ENCODE measurements around the gene GLTP. TPM values are rescaled to one million over a fixed set of nuclear protein-coding genes. Genes with fewer than 3 reads are reported as not detected.

The GLTP gene
- total and polyA plus RNA-seq, 2 donors (not counting 1 experiment from before 2014, with no cell fraction given): 51.2 to 67.9 TPM

DNA sequence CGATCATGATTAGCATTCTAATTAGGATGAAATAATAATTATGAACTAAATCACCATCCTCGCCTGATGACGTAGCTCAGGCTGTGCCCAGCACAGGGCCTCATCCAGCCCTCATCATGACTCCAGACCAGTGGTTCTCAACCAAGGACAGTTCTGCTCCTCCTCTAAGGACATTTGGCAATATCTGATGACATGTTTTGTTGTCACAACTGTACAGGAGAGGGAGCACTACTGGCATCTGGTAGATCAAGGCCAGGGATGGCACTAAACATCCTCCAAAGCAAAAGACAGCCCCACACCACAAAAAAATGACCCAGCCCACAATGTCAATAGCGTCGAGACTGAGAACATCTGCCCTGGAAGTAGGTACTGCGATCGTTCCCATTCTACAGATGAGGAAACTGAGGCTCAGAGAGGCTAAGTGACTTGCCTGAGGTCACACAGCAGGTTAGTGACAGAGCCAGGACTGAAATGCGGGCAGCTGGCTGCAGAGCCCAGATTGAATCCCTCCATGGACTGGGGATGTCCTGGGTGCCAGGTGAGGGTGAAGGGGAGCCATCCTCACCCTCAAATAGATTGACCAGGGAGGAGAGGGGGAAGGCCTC lies 62.6 kb downstream of the GLTP start:
- Histone ChIP-seq H4K20me1 (ENCODE audit: control insufficient read depth, extremely low read depth, insufficient read depth, low read length) (no peaks in the 10 kb centered on the region), H2AFZ (ENCODE audit: low read length) (no peak overlapping the region), H3K4me3 (replicated peaks in 1 of 4; ENCODE audit: control extremely low read depth in 1 of 4, insufficient read depth in 1 of 4, low read depth in 3 of 4, low read length in 4 of 4) (no peak overlapping the region), H3K27ac (ENCODE audit: insufficient read depth, low read length) (no peak overlapping the region), H3K9me3 (ENCODE audit: control insufficient read depth, insufficient read depth, low read depth, low read length) (no peaks in the 10 kb centered on the region), H3K79me2 (ENCODE audit: control insufficient read depth, insufficient read depth, low read length) (no peaks in the 10 kb centered on the region), H3K27me3 (ENCODE audit: control insufficient read depth, insufficient read depth, low read length) (peaks cover 2% of the 10 kb centered on the region), H3K9ac (ENCODE audit: insufficient read depth, low read length) (no peak overlapping the region), H3K36me3 (ENCODE audit: control insufficient read depth, insufficient read depth, low read length) (no peaks in the 10 kb centered on the region), H3K4me2 (ENCODE audit: extremely low read depth, insufficient read depth, low read length) (no peak overlapping the region), H3K4me1 (ENCODE audit: control insufficient read depth, extremely low read depth, insufficient read depth, low read length) (no peaks in the 10 kb centered on the region)
- DNase-seq (ENCODE audit: low read depth in 2 of 2): no peak
- TF ChIP-seq, protein P1, sequence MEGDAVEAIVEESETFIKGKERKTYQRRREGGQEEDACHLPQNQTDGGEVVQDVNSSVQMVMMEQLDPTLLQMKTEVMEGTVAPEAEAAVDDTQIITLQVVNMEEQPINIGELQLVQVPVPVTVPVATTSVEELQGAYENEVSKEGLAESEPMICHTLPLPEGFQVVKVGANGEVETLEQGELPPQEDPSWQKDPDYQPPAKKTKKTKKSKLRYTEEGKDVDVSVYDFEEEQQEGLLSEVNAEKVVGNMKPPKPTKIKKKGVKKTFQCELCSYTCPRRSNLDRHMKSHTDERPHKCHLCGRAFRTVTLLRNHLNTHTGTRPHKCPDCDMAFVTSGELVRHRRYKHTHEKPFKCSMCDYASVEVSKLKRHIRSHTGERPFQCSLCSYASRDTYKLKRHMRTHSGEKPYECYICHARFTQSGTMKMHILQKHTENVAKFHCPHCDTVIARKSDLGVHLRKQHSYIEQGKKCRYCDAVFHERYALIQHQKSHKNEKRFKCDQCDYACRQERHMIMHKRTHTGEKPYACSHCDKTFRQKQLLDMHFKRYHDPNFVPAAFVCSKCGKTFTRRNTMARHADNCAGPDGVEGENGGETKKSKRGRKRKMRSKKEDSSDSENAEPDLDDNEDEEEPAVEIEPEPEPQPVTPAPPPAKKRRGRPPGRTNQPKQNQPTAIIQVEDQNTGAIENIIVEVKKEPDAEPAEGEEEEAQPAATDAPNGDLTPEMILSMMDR (conservative IDR thresholded peaks at IDR 0.05 in 1 of 2, IDR thresholded peaks at IDR 0.05 in 1 of 2; ENCODE audit: low read depth in 1 of 2, low read length in 2 of 2): no peak
- no peak for TF ChIP-seq EZH2 (IDR thresholded peaks at IDR 0.05; ENCODE audit: low read length, missing control alignments)

GRCh38 chr12:109816870-109817269 lies 63.5 kb downstream of the GLTP start:
- H3K36me3 ChIP-seq (ENCODE audit: control insufficient read depth, insufficient read depth, low read length): no peaks in the 10 kb centered on the region
- no peak for DNase-seq (ENCODE audit: low read depth in 2 of 2)
- H3K79me2 ChIP-seq (ENCODE audit: control insufficient read depth, insufficient read depth, low read length): no peaks in the 10 kb centered on the region
- H3K4me1 ChIP-seq (ENCODE audit: control insufficient read depth, extremely low read depth, insufficient read depth, low read length): no peaks in the 10 kb centered on the region
- H3K9me3 ChIP-seq (ENCODE audit: control insufficient read depth, insufficient read depth, low read depth, low read length): no peaks in the 10 kb centered on the region
- H2AFZ ChIP-seq (ENCODE audit: low read length): no peak overlapping the region
- H3K27ac ChIP-seq (ENCODE audit: insufficient read depth, low read length): no peak overlapping the region
- no peak for TF ChIP-seq EZH2 (IDR thresholded peaks at IDR 0.05; ENCODE audit: low read length, missing control alignments)
- TF ChIP-seq, protein P1 (conservative IDR thresholded peaks at IDR 0.05 in 1 of 2, IDR thresholded peaks at IDR 0.05 in 1 of 2; ENCODE audit: low read depth in 1 of 2, low read length in 2 of 2): no peak
- H4K20me1 ChIP-seq (ENCODE audit: control insufficient read depth, extremely low read depth, insufficient read depth, low read length): no peaks in the 10 kb centered on the region
- H3K4me3 ChIP-seq (replicated peaks in 1 of 4; ENCODE audit: control extremely low read depth in 1 of 4, insufficient read depth in 1 of 4, low read depth in 3 of 4, low read length in 4 of 4): no peak overlapping the region
- H3K4me2 ChIP-seq (ENCODE audit: extremely low read depth, insufficient read depth, low read length): no peak overlapping the region
- peaks cover 2% of the 10 kb centered on the region for H3K27me3 ChIP-seq (ENCODE audit: control insufficient read depth, insufficient read depth, low read length)
- no peak overlapping the region for H3K9ac ChIP-seq (ENCODE audit: insufficient read depth, low read length)

- H3K4me1 ChIP-seq (ENCODE audit: control insufficient read depth, extremely low read depth, insufficient read depth, low read length): no peaks in the 10 kb centered on the region
- H3K9ac ChIP-seq (ENCODE audit: insufficient read depth, low read length): no peak overlapping the region
- DNase-seq (ENCODE audit: low read depth in 2 of 2): no peak
- H3K27me3 ChIP-seq (ENCODE audit: control insufficient read depth, insufficient read depth, low read length): peaks cover 2% of the 10 kb centered on the region
- no peaks in the 10 kb centered on the region for H3K36me3 ChIP-seq (ENCODE audit: control insufficient read depth, insufficient read depth, low read length)
- H3K27ac ChIP-seq (ENCODE audit: insufficient read depth, low read length): no peak overlapping the region
- no peak overlapping the region for H2AFZ ChIP-seq (ENCODE audit: low read length)
- no peak overlapping the region for H3K4me3 ChIP-seq (replicated peaks in 1 of 4; ENCODE audit: control extremely low read depth in 1 of 4, insufficient read depth in 1 of 4, low read depth in 3 of 4, low read length in 4 of 4)
- no peaks in the 10 kb centered on the region for H4K20me1 ChIP-seq (ENCODE audit: control insufficient read depth, extremely low read depth, insufficient read depth, low read length)
- TF ChIP-seq, protein P1 (conservative IDR thresholded peaks at IDR 0.05 in 1 of 2, IDR thresholded peaks at IDR 0.05 in 1 of 2; ENCODE audit: low read depth in 1 of 2, low read length in 2 of 2): no peak
- TF ChIP-seq EZH2 (IDR thresholded peaks at IDR 0.05; ENCODE audit: low read length, missing control alignments): no peak
- no peaks in the 10 kb centered on the region for H3K9me3 ChIP-seq (ENCODE audit: control insufficient read depth, insufficient read depth, low read depth, low read length)
- H3K79me2 ChIP-seq (ENCODE audit: control insufficient read depth, insufficient read depth, low read length): no peaks in the 10 kb centered on the region
- no peak overlapping the region for H3K4me2 ChIP-seq (ENCODE audit: extremely low read depth, insufficient read depth, low read length)
These were observed 64.4 kb downstream of the GLTP start for GRCh38 chr12:109815757-109816617.
